Natural killer cell (primary cell): ENCODE measurements around the gene SLC5A3. TPM values are rescaled to one million over a fixed set of nuclear protein-coding genes. Genes with fewer than 3 reads are reported as not detected.

Experiments
- ATAC-seq, 3 donors: fragments of 150-1000 bp in 2 of 3; fragments of 200-7000 bp in 1 of 3; cut with Tn5 transposase; 1 replicate in 1 of 3; 2 replicates in 2 of 3; pipeline ENCODE4 v1.10.0; 2021; ENCODE audit warnings: mild to moderate bottlenecking in 2 of 3, moderate library complexity in 2 of 3
- DNase-seq, 2 donors: peaks; one replicate each; pipeline versions ENCODE4 v3.0.0 to v3.0.0-alpha.2; 2013 to 2021; ENCODE audit warnings: mixed read lengths in 1 of 2
- H3K27ac ChIP-seq: one replicate; pipeline ENCODE4 v1.5.1; 2013; ENCODE audit warnings: mild to moderate bottlenecking, low read length
- H3K27me3 ChIP-seq: one replicate; pipeline ENCODE4 v1.6.1; 2013; ENCODE audit warnings: low read length; ENCODE audit not compliant: control insufficient read depth, insufficient read depth
- H3K36me3 ChIP-seq: one replicate; pipeline ENCODE4 v1.6.1; 2013; ENCODE audit warnings: low read length; ENCODE audit not compliant: control insufficient read depth, insufficient read depth
- H3K4me1 ChIP-seq: one replicate; pipeline ENCODE4 v1.6.1; 2013; ENCODE audit warnings: low read length; ENCODE audit not compliant: control insufficient read depth, insufficient read depth
- H3K4me3 ChIP-seq: one replicate; pipeline ENCODE4 v1.5.1; 2013; ENCODE audit warnings: low read length
- H3K9me3 ChIP-seq: one replicate; pipeline ENCODE4 v1.6.1; 2013; ENCODE audit warnings: low read length; ENCODE audit not compliant: control insufficient read depth, insufficient read depth
- H3K27ac Mint-ChIP-seq, 2 donors: one replicate each; pipeline ENCODE4 v1.8.0; 2022; ENCODE audit warnings: mild to moderate bottlenecking in 2 of 2, mixed read lengths in 2 of 2, moderate library complexity in 1 of 2
- H3K27me3 Mint-ChIP-seq, 2 donors: one replicate each; pipeline ENCODE4 v1.8.0; 2022; ENCODE audit warnings: low read depth in 2 of 2, mixed read lengths in 2 of 2
- H3K36me3 Mint-ChIP-seq: one replicate; pipeline ENCODE4 v1.8.0; 2022; ENCODE audit warnings: mixed read lengths
- H3K4me1 Mint-ChIP-seq, 2 donors: one replicate each; pipeline ENCODE4 v1.8.0; 2022; ENCODE audit warnings: mixed read lengths in 2 of 2
- H3K4me3 Mint-ChIP-seq: one replicate; pipeline ENCODE4 v1.8.0; 2022; ENCODE audit warnings: mild to moderate bottlenecking, moderate library complexity, mixed read lengths
- H3K9me3 Mint-ChIP-seq, 2 donors: one replicate each; pipeline ENCODE4 v1.8.0; 2022; ENCODE audit warnings: mixed read lengths in 2 of 2
- WGBS: methylation state at CpG from one replicate; pipeline ENCODE4 v1.1.7; 2013; ENCODE audit warnings: missing lambda C conversion rate; ENCODE audit not compliant: insufficient coverage; 5-methylcytosine and 5-hydroxymethylcytosine counted together
- intact Hi-C: fragments of 100-400 bp; cut with micrococcal nuclease; formaldehyde crosslinking; loops from one replicate; pipeline ENCODE4 v1.14.2; 2022
- total RNA-seq, 4 donors: library from RNA; stranded (reverse); fragments of 120-200 nt in 1 of 4; gene quantifications; one replicate each; pipeline versions ENCODE4 v1.2.3 to v1.2.4, GENCODE V29; 2013 to 2022
- TF ChIP-seq, protein P1 (sequence below): fragments of 200-600 bp; IDR thresholded peaks from one replicate; pipeline ENCODE4 v1.8.0; 2022; ENCODE audit warnings: antibody characterized with exemption

The SLC5A3 gene
- total RNA-seq, 3 donors from 2014 or later (not counting 1 experiment from before 2014, with no cell fraction given) = 14.5 to 25.1 (median 17.9) TPM

DNA sequence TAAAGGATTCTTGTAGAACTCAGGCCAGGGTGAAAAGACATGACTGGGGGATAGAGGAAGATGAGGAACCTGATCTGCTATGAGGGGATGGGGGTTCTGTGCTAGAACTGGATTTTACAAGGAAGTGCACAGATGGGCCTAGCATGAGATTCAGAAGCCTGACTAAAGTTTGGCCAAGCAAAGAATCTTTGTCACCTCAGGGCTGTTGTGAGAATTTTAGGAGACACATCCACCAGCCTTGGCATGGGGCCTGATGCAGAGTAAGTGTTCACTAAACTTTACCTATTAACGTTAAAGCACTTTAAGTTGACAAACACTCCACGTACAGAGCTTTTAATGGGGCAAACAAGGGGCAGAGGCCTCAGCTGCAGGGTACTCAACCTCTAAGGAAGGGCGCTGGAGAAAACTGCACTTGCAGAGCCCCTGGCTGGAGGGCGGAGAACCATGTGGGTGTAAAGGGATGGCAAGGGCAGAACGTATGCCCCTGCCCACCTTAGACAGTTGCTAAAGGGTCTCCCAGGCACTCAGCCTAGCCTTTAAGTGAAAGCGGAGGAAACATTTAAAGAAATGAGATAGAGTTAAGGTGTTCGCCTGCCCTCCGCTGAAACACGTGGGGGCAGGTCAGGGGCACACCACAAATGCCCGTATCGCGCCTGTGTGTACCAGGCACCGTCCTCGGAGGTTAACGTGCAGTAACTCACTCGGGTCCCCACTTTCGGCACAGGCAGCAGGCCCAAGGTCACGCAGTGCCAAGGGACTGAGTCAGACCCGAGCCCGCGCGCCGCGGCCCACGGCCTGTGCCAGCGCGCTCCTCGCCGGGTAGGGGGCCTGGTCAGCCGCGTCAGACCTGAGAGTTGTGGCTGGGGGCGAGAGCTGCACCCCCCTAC, 990 bp upstream of the SLC5A3 start:
- H3K27me3 Mint-ChIP-seq = no peaks in the 10 kb centered on the region
- peak overlapping the region; percentile 91 for H3K4me3 Mint-ChIP-seq
- peak in 2 of 3 donors; percentile 1 for ATAC-seq
- H3K36me3 Mint-ChIP-seq = no peaks in the 10 kb centered on the region
- TF ChIP-seq, protein P1, sequence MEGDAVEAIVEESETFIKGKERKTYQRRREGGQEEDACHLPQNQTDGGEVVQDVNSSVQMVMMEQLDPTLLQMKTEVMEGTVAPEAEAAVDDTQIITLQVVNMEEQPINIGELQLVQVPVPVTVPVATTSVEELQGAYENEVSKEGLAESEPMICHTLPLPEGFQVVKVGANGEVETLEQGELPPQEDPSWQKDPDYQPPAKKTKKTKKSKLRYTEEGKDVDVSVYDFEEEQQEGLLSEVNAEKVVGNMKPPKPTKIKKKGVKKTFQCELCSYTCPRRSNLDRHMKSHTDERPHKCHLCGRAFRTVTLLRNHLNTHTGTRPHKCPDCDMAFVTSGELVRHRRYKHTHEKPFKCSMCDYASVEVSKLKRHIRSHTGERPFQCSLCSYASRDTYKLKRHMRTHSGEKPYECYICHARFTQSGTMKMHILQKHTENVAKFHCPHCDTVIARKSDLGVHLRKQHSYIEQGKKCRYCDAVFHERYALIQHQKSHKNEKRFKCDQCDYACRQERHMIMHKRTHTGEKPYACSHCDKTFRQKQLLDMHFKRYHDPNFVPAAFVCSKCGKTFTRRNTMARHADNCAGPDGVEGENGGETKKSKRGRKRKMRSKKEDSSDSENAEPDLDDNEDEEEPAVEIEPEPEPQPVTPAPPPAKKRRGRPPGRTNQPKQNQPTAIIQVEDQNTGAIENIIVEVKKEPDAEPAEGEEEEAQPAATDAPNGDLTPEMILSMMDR = no peak
- H3K9me3 Mint-ChIP-seq = no peaks in the 10 kb centered on the region
- peak overlapping the region; percentile 16 for H3K4me3 ChIP-seq
- peaks cover 21% of the 10 kb centered on the region for H3K4me1 ChIP-seq
- no peak overlapping the region for H3K27ac ChIP-seq
- WGBS = 55% methylated on average over 32 of the region's 32 CpGs
- peaks cover 42 to 45% of the 10 kb centered on the region in 2 donors for H3K4me1 Mint-ChIP-seq
- no peaks in the 10 kb centered on the region for H3K27me3 ChIP-seq
- intact Hi-C loops = loop anchor here (2.0 to 5.0 kb wide), 2 partner anchors 95 to 124 kb away; no protein-coding TSS in a partner anchor
- peak; percentile 33 to 42 for DNase-seq
- H3K36me3 ChIP-seq = no peaks in the 10 kb centered on the region
- peak overlapping the region; percentile 71 to 80 for H3K27ac Mint-ChIP-seq
- H3K9me3 ChIP-seq = no peaks in the 10 kb centered on the region

- no peaks in the 10 kb centered on the region for H3K27me3 ChIP-seq
- H3K36me3 ChIP-seq = peaks cover 2% of the 10 kb centered on the region
- intact Hi-C loops = loop anchor here (2.0 to 5.0 kb wide), 2 partner anchors 97 to 125 kb away; no protein-coding TSS in a partner anchor
- peaks cover 56 to 59% of the 10 kb centered on the region in 2 donors for H3K4me1 Mint-ChIP-seq
- no peaks in the 10 kb centered on the region for H3K9me3 ChIP-seq
- H3K27ac ChIP-seq = peak overlapping the region; percentile 80
- H3K4me1 ChIP-seq = peaks cover 21% of the 10 kb centered on the region
- no peaks in the 10 kb centered on the region for H3K27me3 Mint-ChIP-seq
- peak overlapping the region; percentile 95 for H3K4me3 Mint-ChIP-seq
- no peaks in the 10 kb centered on the region for H3K36me3 Mint-ChIP-seq
- H3K9me3 Mint-ChIP-seq = no peaks in the 10 kb centered on the region
- DNase-seq (peak; percentile 63 to 79), ATAC-seq (peak; percentile 70 to 85 (median 75))
- peak overlapping the region; percentile 76 for H3K4me3 ChIP-seq
- peak overlapping the region; percentile 86 to 89 for H3K27ac Mint-ChIP-seq
- WGBS = under 1% methylated on average over 95 of the region's 95 CpGs
- TF ChIP-seq, protein P1 = no peak
Measured at GRCh38 chr21:34073749-34074282, 438 bp downstream of the SLC5A3 start.

- WGBS = 39% methylated on average over 31 of the region's 32 CpGs
- DNase-seq (peak in 1 of 2 donors; percentile 49), ATAC-seq (no peak)
- Histone ChIP-seq H3K4me3 (peak overlapping the region; percentile 51), H3K4me1 (peaks cover 27% of the 10 kb centered on the region), H3K27me3 (no peaks in the 10 kb centered on the region), H3K36me3 (peaks cover 2% of the 10 kb centered on the region), H3K27ac (peak overlapping the region; percentile 6), H3K9me3 (no peaks in the 10 kb centered on the region)
- TF ChIP-seq, protein P1 = no peak
- Mint-ChIP-seq H3K9me3 (no peaks in the 10 kb centered on the region), H3K4me1 (peaks cover 63 to 66% of the 10 kb centered on the region in 2 donors), H3K27me3 (no peaks in the 10 kb centered on the region), H3K4me3 (peak overlapping the region; percentile 95), H3K27ac (peak overlapping the region; percentile 86 to 89), H3K36me3 (no peaks in the 10 kb centered on the region)
- intact Hi-C loops = loop anchor here (5.0 kb wide), 2 partner anchors 97 to 123 kb away; no protein-coding TSS in a partner anchor
Measured at GRCh38 chr21:34074283-34075090, 1.1 kb downstream of the SLC5A3 start.
